Measurements from ENCODE around the gene USP6NL.

Gene USP6NL

DNA sequence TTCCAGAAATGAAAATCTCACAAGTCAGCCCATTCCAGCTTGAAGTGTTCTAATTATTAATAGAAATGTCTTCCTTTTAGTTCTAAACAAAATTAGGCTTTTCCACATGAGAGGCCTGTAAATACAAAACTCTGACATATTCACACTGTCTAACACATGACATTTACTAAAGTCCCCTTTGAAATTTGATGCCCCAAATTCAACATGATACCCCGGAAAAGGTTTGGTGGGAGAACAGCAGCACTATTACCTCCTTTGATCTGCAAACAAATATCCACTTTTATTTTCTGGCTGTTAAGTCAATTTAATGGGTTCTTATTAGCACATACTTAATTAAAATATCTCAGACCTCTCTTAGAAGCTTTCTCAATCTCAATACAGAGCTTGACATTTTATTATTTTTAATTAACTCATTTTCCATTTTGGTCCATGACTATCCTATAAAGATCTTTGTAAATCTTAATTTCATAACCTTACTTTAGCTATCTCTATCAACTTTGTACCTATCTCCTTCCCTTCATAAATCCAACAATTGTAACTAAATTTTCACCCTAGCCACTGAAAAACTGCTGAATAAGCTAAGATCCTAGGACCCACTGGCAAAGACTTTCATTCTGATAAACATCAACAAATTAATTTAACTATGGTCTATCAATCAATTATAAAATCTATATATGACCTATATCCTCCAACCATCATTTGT lies 63.2 kb downstream of the USP6NL start:
- DNase-seq = no peak

DNA sequence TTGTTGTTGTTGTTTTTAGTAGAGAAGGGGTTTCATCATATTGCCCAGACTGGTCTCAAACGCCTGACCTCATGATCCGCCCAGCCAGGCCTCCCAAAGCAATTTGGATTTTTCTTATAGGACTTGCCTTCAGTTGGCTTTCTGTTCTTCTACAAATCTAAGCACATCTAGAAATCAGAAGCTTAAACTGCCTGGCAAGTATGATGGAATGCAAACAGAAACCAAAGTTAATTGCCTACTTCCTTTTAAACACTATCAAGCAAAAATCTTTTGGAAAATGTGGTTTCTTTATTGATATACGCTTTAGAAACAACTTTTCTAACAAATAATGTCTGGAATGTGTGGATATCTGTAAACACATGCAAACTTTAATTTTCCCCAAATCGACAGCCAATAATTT lies 64.9 kb downstream of the USP6NL start:
- no peak for DNase-seq

GRCh38 chr10:11541296-11541695 lies 70.2 kb downstream of the USP6NL start:
- no peak for DNase-seq

- DNase-seq = no peak
Measured at GRCh38 chr10:11539191-11539868, 72.1 kb downstream of the USP6NL start.

- no peak for DNase-seq
Measured at GRCh38 chr10:11538834-11539190, 72.6 kb downstream of the USP6NL start.

DNA sequence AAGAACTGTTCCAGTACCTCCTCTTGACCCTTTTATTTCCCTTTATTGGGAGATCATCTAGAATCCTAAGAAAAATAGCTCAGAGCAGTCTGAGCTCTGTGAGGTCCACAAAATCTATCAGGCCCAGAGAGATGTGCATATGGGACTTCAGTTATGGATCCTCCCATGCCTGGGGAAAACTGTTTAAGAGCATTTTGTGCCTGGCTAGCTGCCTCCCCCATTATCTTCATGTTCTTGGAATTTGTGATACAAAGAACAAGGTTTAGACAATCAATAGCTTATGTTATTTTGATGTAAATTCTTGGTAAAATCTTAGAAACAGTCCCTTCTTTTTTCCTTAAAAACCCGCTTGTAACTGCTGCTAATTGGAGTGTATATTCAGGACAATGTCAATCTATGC lies 75.2 kb downstream of the USP6NL start:
- DNase-seq = no peak

- DNase-seq = no peak
Measured at GRCh38 chr10:11535346-11535959, 76.0 kb downstream of the USP6NL start.

DNA sequence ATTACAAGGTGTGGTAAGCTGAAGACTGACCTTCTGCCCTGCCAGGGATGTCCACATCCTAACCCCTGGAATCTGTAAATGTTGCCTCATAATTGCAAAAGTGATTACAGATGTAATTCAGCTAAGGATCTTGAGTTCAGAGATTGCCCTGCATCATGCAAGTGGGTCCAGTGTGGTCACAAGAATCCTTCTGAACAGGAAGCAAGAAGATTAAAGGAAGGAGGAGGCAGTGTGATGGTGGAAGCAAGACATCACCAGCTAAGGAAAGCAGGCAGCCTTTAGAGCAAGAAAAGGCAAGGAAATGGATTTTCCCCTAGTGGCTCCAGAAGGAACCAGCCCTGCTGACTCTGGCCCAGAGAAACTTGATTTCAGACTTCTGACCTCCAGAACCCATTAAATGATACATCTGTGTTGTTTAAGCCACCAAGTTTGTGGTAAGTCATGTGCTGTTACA lies 78.1 kb downstream of the USP6NL start:
- DNase-seq = no peak

- no peak for DNase-seq
Measured at GRCh38 chr10:11532306-11532705, 79.1 kb downstream of the USP6NL start.

DNA sequence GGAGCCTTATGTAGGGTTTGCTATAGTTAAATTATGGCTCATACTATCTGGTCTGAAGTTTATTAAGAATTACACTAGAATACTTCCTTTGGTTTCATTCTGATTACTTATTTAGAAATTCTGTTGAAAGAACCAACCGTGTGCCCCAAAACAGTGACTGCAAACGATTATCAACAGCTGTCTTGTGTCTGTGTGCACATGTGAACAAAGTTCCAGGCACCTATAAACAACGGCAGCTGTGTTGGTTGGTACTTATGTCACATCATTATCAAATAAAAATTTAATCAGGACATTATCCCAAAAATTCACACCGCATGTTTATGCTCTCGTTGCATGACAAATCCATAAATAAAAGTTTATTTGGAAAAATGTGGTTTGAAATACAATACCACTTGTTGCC lies 80.6 kb downstream of the USP6NL start:
- no peak for DNase-seq

DNA sequence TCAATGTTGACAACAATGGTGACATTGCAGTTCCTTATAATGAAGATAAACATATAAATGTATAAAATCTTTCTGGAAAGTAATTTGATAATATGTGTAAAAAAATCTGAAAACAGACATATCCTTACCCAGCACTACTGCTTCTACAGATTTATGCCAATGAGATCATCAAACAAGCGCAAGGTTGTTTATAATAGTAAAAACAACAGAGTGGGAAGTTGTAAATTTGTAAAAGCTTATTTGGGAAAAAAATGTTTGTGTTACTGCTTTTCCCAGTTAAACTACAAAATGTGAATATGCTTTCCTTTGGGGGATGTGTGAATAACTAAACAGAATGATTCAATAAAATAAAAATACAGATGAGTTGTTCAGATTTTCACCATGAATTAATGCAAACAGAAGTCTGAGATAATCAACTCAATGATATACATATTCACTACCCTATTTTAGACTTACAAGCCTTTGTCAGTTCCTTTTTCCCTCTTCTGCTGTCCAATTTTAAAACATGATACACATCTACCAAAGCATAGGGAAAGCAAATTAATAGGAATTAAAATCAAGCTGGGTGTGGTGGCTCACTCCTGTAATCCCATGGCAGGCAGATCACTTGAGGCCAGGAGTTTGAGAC lies 82.1 kb downstream of the USP6NL start:
- DNase-seq = no peak

GRCh38 chr10:11528286-11528685 lies 83.2 kb downstream of the USP6NL start:
- DNase-seq = no peak

- DNase-seq = no peak
Measured at GRCh38 chr10:11527691-11528255, 83.7 kb downstream of the USP6NL start.

DNA sequence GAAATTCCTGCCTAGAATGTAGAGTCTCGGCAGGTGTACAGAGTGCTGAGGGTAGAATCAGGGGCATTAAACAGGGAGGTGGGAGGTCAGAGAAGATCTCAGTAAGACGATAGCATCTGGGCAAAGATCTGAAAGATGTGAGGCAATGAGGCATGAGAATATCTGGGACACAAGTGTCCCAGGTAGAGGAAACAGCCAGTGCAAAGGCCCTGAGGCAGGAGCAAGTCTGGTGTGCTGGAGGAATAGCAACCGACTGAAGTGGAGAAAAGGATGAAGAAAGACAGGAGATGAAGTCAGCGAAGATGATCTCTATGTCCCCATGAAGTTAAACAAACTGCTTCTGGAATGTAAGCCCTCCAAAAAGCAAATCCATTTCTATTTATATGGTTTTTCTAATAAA lies 84.4 kb downstream of the USP6NL start:
- DNase-seq = no peak

- DNase-seq = no peak
Measured at GRCh38 chr10:11525503-11525902, 85.9 kb downstream of the USP6NL start.

GRCh38 chr10:11522821-11523245 lies 88.6 kb downstream of the USP6NL start:
- DNase-seq = no peak

DNA sequence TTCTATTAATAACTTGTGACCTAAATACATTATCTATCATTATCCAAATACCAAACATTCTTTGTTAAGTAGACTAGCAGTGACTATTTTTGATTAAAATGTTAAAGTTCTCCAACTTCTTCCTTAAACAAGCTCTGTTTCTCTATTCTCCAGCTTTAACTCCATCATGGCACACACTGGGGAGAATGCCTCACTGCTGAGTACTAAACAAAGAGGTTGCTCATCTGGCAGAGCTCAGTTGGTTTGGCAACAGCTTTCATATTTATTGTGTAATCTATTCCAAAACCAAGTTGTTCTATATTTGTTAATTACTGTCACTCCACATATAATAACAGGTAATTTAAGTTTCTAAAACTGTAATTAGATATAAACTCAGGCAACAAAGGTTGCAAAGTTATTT lies 89.6 kb downstream of the USP6NL start:
- DNase-seq = no peak

- DNase-seq = no peak
Measured at GRCh38 chr10:11520892-11521291, 90.6 kb downstream of the USP6NL start.

- no peak for DNase-seq
Measured at GRCh38 chr10:11517150-11517549, 94.3 kb downstream of the USP6NL start.

DNA sequence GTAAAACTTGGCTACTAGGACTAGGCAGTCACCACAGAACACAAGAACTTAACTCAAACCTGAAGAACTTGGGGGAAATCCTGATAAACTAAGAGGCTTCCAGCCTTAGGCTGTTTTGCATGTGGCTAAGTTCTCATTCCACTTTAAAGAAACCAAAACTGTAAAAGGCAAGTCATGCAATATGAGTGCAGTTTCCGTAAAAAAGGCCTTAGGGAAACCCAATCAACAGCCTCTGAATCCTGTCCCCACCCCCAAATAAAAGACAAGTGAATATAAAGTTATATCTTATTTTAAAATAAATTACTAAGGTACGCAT lies 95.1 kb downstream of the USP6NL start:
- no peak for DNase-seq

DNA sequence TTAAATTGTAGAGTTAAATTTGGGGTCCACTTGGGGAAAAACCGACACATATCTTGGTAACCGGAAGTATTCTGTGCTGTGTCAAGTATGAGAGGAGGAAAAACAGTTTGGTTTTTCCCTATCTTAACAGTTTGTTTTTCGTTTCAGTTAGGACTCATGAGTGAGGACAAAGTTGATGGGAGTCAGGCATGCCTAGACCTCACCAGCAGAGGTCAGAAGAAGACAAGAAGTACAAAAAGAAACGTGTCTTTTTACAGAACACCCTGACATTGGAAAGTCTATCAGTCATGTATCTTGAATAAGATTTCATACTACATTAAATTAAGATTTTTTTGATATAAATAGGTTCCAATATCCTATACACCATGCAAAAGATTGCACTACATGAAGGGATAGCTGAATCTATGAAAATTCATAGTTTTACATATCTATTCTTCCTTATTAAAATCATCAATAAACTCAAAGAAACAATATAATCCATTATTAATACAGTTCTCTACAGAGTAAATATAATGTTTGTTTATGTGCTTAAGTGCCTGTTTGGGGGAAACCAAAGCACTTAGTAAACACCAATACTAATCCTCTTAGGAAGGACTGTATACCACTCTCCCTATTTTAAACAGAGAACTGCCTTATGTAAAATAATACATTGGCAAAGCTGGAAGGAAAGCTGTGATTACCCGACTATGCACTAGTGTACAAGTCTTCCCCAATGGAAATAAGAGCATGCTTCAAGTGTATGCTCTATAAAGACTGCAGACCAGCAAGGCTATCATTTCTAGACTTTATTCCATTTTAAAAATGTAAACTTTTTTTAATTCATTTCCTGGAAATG lies 95.6 kb downstream of the USP6NL start:
- DNase-seq = peak; percentile 39

DNA sequence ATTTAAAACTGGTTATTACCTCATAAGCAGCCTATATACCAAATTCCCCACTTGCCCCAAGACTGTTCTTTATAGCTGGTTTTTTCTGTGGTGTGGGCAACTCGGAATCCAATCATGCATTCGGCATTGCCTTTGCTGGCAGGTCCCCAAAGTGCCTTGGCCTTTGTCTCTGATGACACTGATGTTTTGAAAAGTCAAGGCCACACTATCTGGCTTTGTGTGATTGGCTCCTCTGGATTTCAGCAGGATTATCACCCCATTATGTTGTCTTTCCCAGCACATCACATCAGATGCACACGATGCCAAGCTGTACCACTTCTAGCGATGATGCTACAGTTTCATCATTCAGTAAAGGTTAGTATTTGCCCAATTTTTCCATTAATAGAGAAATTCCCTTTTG lies 97.7 kb downstream of the USP6NL start:
- no peak for DNase-seq

DNA sequence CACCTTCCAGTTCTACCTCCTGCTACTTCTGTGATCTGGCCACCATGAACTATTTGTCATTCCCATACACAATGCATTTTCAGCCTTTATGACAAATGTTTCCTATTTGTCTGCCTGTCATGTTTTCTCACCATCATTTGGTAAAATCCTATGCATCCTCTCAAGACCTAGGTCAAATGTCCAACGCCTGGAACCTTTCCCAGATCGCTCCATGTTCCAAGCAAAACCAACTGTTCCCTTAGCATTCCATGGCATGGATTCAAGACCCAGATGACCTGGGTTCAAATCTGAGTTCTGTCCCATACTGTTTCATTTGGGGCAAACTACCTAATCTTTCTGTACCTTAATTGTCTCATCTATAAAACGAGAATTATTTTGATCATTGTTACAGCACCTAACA lies 98.9 kb downstream of the USP6NL start:
- DNase-seq = no peak

Data from activated naive CD4-positive, alpha-beta T cell treated with Interleukin-2 at 50 U/mL for 16 hours (primary cell).